NCI-H460 (cell line): ENCODE measurements around the gene SLC2A9. TPM values are rescaled to one million over a fixed set of nuclear protein-coding genes. Genes with fewer than 3 reads are reported as not detected.

ENCODE experiments used
- DNase-seq: peaks from one replicate; pipeline ENCODE4 v3.0.0-alpha.2; 2016; ENCODE audit warnings: low read depth; ENCODE audit errors: extremely low read depth
- total RNA-seq: library from RNA; depleted of rRNA; stranded (reverse); fragments of >200 nt; shearing (Covaris generic); gene quantifications from 2 replicates; pipeline ENCODE4 v1.2.3, GENCODE V29; 2014

SLC2A9 gene
- total RNA-seq, 1 experiment from 2014 or later, result not detected

DNA sequence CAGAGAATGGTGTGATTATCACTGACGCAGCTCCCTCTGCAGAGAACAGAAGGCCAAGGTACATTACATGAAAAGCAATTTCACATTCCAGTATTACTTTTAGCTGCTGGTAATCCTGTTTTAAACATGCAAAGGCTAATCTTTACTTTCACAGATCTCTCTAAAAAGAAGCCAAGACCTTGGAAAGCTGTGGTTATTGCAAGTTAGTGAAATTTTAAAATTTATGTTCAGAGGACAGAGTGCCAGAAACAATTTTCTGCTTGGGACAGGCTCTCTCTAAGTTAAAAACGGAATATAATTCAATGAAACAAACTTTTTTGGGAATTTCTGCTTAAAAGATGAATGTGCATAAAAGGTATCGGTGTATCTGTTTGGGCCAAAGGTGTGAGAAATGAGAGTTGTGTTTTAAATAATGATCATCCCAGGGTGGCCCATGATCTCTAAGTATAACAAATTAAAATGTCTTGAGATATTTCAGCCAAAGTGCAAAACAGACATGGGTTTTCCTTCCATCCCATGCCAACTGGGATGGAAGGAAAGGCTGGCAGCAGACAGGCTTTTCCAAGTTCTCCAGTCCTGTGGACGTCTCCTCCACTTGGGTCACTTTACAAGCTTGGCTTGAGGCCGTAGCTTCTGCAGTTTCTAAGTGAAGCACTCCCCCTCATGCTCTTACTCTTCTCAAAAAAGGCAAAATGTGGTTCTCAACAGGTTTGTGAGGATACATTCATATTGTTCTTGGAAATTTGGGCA, 121.8 kb downstream of the SLC2A9 start:
- no peak for DNase-seq

DNA sequence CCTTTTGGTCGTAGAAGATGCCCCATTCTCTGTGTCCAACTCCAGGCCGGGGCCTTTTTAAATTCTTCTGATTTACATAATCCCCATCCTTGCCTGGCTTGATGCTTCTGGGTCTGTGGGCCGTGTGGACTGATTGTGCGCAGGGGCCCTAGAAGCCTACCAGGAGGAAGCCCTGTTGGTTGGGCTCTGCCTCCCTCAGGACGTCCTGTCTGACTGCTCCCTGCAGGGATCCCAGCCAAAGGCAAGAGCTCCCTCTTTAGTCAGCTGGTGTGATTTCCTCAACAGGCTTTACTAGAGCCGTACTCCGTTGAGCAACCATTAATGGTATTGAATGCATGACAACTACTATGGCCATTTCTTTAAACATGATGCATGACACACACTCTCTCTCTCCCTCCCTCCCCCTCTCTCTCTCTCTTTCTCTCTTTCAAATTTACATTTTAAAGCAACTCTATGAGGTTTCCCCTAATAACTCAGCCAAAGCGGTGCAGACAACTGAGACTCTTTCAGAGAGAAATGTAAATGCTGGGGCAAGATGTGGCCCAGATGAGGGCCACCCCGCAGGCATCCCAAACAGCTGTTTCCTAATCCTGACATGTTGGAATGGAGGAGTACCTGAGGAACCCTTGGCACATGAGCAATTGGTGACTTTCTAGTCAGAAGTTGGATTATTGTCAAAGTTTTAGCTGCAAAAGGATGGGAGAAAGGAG, 122.5 kb downstream of the SLC2A9 start:
- peak; percentile 21 for DNase-seq

DNA sequence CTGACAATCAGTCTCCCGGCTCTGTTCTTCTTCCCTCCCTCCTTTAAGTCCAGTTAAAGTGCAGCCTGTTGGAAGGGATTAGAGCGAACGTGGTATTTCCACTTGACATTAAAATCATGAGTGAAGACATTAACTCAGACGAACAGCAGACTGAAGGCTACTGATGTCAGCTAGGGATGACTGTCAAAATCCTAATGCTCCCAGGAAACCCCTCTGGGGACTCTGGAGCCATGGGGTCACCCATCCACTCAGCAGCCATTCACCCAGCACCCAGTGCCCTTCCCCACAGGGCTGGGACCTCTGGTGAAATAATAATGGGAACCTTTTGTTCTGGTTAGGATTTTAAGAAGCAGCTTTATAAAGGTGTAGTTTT, 126.0 kb downstream of the SLC2A9 start:
- DNase-seq, result no peak

DNA sequence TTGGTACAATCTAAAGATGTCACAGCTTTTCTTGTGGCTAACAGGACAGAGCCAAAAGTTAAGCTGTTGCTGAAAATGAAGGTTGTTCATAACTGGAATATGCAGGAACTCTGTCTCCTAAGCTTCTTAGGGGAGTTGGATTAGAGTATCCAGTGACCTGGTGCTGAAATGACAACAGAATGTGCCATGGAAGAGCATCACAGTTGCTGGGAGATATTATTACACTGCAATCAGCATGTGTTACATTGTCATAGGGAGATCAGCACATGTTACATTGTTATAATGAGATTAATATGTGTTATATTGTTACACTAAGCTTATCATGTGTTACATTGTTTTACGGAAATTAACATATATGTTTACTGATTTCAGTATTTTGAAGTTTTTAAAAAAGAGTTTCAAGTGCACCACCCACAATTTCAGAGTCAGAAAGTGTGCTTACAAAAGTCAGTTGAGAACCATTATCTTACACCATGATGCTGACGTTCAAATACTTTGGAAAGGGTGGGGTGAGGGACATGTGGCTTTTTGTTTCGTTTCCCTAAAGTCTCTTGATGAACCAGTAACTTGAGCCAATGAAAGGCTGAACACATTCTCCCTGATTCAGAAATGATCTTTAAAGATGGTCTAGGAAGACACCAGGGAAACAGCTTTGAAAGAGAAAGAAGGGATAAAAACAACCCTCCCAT, 126.5 kb downstream of the SLC2A9 start:
- DNase-seq, result no peak

DNA sequence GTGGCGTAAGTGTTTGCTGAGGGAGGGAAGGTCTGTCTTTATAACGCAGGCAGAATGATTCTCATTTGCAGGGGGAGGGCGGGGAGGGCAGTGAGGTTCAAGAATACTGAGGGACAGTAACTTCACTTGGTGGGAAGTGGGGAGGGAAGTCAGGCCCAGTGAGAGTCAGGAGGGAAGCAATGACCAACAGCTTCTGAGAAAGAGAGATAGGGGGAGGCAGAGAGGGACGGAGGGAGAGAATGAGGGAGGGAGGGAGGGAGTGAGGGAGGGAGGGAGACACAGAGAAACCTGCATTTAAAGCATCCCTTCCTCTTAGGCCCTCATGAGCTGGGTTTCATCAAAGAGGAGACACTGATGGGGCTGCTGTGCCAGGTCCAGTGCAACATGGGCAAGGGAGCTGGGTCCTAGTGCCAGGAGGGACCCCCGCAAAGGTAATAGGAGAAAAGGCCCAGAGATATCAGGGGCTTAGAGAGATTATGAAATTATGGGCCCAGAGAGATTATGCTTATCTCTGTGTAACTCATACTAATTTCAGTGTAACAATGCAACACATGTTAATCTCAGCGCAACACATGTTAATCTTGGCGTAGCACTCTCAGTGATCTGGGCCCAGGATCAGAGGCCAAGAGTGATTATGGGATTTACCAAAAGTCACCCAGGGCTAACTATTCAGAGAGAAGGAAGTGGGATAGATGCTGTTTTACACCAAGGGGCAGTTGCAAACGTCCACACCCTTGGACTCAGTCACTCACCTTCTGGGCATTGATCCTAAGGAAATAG, 127.8 kb downstream of the SLC2A9 start:
- no peak for DNase-seq

DNA sequence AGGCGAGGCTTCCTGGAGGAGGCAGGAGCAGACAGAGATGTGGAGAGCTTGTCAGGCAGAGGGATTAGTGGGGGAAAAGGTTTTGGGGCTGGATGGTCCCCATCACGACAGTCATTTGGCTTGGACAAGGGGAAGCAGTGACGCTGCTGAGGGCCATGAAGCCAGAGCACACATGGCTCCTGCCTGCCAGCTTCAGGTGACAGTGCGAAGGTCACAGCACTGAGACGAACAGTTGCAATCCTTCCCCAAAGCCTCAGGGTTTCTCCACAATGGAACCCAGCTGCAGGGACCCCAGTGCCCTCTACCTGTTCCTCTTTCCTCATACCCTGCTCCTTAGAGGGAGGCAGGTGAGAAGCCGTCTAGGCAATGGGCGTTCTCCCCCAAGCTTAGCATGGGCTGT, 129.6 kb downstream of the SLC2A9 start:
- no peak for DNase-seq

DNA sequence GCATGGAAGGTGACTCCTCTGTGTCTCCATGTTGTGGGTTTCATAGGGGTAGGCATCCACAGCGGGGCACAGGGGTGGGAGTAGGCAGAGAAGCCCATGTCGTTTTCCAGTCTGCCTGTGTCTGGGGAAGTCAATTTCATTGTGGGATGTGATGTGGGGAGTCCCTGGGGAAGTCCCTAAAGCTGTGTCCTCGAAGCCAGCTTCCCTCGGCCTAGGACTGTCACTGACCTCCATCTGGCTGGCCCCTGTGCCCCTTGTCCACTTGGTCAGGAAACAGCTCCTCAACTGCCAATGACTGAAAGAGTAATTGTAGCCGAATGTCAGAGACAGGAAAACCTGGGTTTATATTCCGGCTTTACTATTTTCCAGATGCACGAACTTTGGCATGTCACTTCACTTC, 130.2 kb downstream of the SLC2A9 start:
- no peak for DNase-seq

DNA sequence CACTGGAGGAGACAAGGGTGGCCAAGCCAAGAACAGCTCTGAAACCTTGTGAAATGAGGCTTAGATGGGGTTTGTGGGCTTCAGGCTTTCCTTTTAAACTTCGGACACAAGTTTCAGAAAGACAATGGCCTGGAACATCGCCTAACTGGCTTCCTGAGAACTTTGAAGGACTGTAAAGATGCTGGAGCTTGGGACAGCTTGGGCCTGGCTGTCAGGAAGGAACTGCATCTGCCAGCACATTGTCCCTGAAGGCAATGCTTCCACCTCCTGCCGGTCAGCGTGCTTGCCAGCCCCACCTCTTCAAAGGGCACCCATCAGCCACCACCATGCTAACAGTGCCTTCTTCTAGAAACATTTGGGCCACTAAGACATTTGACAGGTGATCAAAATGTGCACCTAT, 132.0 kb downstream of the SLC2A9 start:
- no peak for DNase-seq

DNA sequence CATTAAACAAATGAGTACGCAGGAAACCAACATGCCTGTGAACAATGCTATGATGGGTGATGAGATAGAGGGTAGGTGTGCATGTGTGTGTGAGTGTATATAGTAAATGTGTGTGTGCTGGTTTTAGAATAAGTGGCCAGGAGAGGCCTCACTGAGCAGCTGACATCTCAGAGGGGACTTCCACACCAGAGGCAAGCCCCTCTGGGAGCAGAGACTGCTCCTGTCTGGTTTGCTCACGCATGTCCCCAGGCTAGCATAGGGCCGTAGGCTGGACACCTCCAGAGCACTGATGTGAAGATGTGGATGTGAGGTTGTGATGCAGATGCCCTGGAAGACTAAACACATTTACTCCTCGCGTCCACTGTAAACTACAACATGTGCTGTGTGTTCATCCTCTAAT, 135.3 kb downstream of the SLC2A9 start:
- no peak for DNase-seq

DNA sequence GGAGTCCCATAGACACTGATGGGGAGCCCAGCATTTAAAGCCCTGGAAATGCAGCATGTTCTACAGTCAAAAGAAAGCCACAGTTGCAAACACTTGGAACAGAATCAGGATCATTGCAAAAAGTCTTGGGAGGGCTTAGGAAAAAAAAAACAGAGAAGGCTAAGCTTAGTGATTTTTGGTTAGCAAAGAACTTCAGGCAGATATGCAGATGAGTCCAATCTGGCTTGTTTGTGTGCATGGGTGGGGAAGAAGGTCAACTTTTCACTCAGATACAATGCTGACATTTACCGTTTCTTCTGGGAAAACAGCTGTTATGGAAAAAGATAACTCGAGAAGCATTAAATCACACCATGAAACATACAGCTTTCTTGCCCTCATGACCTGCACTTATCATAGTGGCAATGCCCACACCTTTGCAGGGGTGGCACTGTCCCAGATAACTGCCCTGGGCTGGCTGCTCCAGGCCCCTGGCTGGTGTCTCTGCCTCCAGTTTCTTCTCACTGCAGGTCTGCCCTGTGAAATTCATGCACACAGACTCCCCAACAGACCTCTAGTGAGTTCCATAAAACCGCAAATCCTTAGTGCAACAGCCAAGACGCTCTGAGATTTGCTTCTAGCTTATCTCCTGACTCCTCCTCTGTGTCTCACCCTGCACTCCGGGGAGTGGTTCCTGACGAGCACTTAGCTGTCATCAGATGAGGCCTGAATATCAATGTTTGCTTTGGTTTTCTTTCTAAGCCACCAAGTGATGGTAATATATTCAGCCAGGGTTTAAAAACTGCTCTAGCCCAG, 140.7 kb downstream of the SLC2A9 start:
- DNase-seq, result no peak

DNA sequence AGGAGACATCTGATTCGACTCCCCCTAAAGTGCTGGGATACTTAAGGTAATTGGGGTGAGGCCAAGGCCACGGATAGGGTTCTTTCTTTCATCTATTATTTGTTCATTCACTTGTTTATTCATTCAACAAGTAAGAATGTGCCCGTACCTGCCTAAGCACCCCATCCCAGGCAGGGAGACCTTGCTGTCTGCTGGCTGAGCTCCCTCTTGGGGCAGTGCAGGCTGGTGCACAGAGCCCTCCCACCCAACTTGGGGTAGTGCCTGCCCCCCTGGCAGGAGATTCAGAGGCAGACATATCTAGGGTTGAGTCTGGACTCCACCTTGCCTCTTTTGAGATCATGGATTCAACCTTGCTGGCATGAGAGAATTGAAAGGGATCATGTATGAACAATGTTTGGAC, 144.2 kb downstream of the SLC2A9 start:
- no peak for DNase-seq

DNA sequence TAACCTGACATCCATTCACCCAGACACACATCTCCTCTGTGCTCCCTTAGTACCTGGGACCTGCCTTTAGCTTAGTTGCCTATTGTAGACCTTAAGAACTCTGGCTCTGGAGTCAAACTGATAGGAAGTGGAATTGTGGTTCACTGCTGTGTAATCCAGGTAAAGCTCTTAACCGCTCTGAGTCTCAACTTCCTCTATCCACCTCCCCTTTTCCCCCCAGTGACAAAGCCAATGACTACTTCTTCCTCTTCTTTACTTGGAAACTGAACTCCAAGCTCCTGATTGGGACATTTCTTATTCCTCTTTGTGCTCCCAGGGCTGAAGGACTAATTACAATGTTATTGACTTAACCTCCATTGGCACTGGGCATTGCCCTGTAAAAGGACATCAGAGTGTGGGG, 145.8 kb downstream of the SLC2A9 start:
- DNase-seq, result no peak

DNA sequence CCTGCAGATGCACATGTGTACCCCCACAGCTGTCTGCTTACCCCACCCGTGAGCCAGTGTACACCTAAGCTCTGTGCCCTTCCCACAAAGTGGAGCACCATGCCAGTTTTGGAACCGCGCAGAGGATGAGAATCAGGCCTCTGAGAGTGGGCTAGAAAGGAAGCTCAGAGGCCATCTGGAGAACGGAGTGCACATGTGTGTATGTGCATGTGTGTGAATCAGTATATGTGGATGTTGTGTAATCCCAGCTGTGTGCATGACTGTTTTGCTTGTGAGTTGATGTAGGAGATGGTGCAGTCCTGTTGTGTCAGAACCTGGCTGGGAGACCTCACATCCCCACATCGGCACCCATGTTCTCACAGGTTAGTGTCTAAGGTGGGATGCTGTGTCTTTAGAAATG, 146.9 kb downstream of the SLC2A9 start:
- no peak for DNase-seq

DNA sequence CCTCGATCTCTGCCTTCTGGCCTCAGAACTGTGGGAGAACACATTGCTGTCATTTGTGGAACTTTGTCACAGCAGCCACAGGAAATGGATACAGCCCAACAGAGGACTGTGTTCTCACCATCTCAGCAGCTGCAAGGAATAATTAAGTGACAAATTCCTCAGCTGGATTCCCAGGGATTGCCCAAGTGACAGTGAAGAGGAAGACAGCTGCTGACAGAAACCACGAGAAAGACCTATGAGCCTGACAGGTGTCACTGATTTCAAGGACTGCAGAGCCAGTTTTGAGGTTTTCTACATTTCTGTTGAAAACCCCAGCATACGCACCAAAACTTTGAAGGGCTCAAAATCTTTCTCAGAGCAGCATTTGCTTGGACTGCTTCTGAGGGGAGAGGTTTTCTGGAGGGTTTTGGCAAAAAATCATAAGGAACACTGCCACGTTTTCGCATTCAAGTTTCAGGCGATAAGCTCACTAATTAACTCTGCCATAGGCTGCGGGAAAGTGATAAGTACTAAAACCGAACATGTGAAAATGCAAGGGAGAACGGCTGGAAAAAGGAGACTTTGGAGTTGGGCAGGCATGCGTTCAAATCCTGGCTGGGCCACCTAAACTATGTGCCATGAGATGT, 151.0 kb downstream of the SLC2A9 start:
- no peak for DNase-seq

DNA sequence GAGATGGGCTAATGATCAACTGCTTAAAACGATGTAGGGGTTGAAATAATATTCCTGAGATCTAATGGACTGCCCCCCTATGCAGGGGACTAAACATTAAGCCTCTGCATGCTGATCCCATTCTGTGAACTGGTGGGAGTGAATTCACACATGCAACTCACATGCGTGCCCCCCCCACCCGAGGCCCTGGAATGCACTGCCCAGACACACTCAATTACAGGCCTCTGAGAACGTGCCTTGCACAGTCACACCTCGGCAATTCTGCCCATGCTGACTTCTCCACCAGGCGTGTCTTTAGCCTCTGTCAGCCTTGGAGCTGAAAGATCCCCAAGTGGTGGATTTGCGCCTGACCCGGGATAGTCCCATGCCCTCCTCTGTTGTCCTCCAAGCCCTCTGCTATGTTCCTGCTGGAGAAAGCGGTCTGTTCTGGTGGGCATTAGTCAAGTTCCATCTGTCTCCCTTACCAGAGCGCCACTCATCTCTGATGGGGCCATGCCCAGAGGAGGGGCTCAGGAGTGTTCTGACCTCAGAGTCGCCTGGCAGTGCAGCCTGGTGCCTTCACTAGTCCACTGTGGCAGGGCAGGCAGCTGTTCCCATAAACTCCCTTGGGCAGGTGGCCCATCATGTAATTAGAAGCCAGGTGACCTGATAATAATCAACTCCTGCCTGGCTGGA, 153.4 kb downstream of the SLC2A9 start:
- no peak for DNase-seq

DNA sequence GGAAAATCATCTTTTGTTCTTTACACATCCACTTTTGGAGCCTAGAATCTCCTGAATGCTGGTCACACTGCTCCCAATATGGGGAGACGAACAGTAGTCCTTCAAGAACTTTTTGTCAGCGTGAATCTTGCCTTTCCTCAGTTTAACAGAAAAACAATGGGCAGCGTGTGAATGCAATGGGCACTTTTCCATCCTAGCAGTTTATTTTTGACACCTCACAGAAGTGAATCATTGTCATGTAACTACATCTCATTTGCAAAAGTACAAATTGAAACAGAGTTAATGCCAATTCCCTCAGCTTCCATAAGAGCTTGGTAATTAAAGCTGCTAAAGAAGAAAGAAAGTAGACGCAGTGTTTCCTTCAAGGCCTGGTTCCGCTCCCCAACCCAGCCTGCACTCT, 154.4 kb downstream of the SLC2A9 start:
- DNase-seq, result no peak

DNA sequence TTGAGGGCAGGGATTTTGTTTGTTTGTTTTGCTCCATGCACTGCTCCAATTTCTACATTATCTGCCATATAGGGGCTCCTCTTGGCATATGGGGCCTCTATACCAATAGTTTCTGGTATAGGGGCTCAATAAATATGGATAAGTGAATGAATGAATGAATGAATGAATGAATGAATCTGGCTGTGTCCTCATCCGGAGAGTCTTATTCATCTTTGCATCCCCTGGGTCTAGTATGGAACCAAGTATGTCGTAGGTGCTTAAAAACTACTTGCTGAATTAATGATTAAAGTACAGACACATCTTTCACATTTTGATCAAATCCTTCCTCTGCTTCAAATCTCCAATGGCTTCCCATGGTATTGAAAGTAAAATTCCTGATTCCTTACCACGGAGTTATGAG, 159.7 kb downstream of the SLC2A9 start:
- no peak for DNase-seq

DNA sequence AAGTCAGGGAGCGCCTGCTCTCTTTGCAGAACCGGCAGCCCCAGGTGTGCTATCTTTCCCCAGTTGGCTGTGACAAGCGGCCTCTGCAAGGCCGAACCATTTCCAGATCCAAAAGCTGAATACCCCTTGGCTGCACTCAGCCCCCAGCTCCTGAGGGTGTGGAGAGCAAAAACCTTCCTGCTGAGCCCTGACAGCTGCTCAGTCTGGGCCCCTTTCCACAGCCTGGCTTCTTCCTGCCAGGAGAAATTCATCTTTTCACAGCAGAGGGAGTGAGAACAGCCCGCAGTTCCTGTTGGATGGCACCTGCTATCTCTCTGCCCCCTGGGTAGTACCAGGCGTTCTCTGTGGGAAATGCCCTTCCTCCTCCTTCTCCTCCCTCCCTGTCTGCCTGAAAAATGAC, 161.5 kb downstream of the SLC2A9 start:
- DNase-seq, result no peak

DNA sequence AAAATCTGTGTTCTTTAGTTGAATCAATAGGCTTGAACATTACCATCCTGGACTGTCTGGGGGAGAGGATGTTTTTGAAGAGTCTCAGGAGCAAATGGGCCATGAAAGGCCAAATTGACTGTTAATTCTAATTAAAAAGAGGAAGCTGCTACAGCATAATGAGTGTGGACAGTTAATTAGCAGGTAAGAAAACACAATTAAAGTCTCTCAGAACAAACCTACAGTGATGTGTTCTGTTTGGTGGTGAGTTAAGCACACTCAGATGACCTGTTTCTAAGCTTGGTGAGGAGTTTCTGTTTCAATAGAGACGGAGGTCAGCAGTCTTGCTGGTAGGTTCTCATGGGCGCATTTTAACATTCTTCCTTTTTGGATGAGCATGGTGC, 171.8 kb downstream of the SLC2A9 start:
- DNase-seq, result no peak
